Measurements from ENCODE around the gene FGD3. TPM values are rescaled to one million over a fixed set of nuclear protein-coding genes. Genes with fewer than 3 reads are reported as not detected.
A peak's percentile ranks its signal among the peaks of the same experiment; 100 is the strongest.

The FGD3 gene
- total and polyA plus RNA-seq, 2 of the 8 experiments (the other 6 are each of a cell fraction or from before 2014, with no cell fraction given), result 1.4 to 1.9 TPM

GRCh38 chr9:92950359-92950955 is 3.1 kb downstream of the FGD3 start:
- FAIRE-seq (no peak), DNase-seq (ENCODE audit: low read depth in 1 of 2, low spot score in 2 of 2) (no peak)
- Histone ChIP-seq H3K4ac (replicated peaks; ENCODE audit: insufficient read length, low read depth, low read length) (no peak overlapping the region), H3K18ac (ENCODE audit: extremely low read depth, low read length) (no peak overlapping the region), H4K8ac (ENCODE audit: extremely low read depth, insufficient read depth, low read length) (no peak overlapping the region), H3K23ac (ENCODE audit: insufficient read length) (no peak overlapping the region), H3K79me2 (ENCODE audit: control insufficient read depth in 1 of 2, insufficient read depth in 2 of 2, low read length in 2 of 2) (no peaks in the 10 kb centered on the region), H3K79me1 (ENCODE audit: low read depth, low read length) (no peaks in the 10 kb centered on the region), H3K9ac (replicated peaks in 1 of 4; ENCODE audit: extremely low read depth in 1 of 4, low read depth in 3 of 4, low read length in 3 of 4) (no peak overlapping the region), H2BK120ac (replicated peaks; ENCODE audit: low read depth, low read length) (no peak overlapping the region), H3K9me3 (ENCODE audit: insufficient read depth in 2 of 2, low read depth in 1 of 2, low read length in 1 of 2) (peaks cover 0 to 3% of the 10 kb centered on the region in 2 experiments; a peak in 2 of 4 replicates), H3K4me2 (ENCODE audit: insufficient read depth in 1 of 2, low read depth in 2 of 2, low read length in 2 of 2) (no peak overlapping the region), H2BK12ac (ENCODE audit: low read depth, low read length) (no peak overlapping the region), H2AK5ac (ENCODE audit: low read depth, low read length) (no peak overlapping the region), H4K5ac (ENCODE audit: insufficient read length, low read depth, low read length) (no peak overlapping the region), H3K4me1 (replicated peaks in 1 of 4; ENCODE audit: control insufficient read depth in 3 of 4, insufficient read depth in 4 of 4, low read length in 3 of 4) (peaks cover 0 to 7% (median 3%) of the 10 kb centered on the region in 4 experiments; a peak in 3 of 7 replicates), H4K20me1 (replicated peaks in 1 of 2; ENCODE audit: control insufficient read depth in 1 of 2, insufficient read depth in 2 of 2, low read length in 2 of 2) (peaks cover 0 to 2% of the 10 kb centered on the region in 2 experiments), H3K27ac (ENCODE audit: low read depth, low read length) (no peak overlapping the region), H3K56ac (replicated peaks; ENCODE audit: insufficient read length, low read depth, low read length) (no peak overlapping the region), H2AFZ (ENCODE audit: low read length) (no peak overlapping the region), H3K23me2 (ENCODE audit: low read depth, low read length) (peaks cover 10% of the 10 kb centered on the region; the same call in 1 of the 2 replicates), H3K4me3 (ENCODE audit: extremely low read depth in 1 of 4, insufficient read depth in 2 of 4, low read depth in 3 of 4, low read length in 4 of 4) (no peak overlapping the region), H2BK15ac (ENCODE audit: low read length) (no peak overlapping the region), H3K14ac (ENCODE audit: insufficient read length) (no peak overlapping the region), H2BK5ac (ENCODE audit: low read depth, low read length) (no peak overlapping the region), H4K91ac (replicated peaks; ENCODE audit: insufficient read length, low read length) (no peak overlapping the region), H3K36me3 (ENCODE audit: control insufficient read depth in 2 of 4, insufficient read depth in 4 of 4, low read length in 3 of 4) (no peaks in the 10 kb centered on the region), H3K27me3 (replicated peaks in 1 of 4; ENCODE audit: control insufficient read depth in 3 of 4, extremely low read depth in 1 of 4, insufficient read depth in 3 of 4, low read length in 3 of 4) (peaks cover 0 to 5% (median 0%) of the 10 kb centered on the region in 4 experiments; a peak in 1 of 7 replicates), H2BK20ac (ENCODE audit: low read length) (0 out of 2 replicates have a peak overlapping the region, but pooled peaks have one; percentile 3)
- ChIA-PET POLR2A (ENCODE audit: partially characterized antibody) (interaction anchor here (0.8 kb wide), 1 partner anchor 21 kb away, joined by 3 read pairs; no protein-coding TSS in a partner anchor), CTCF (ENCODE audit: partially characterized antibody) (interaction anchor here (0.6 to 1.0 kb wide), 2 partner anchors 53 to 1063 kb away, joined by 3 read pairs; no protein-coding TSS in a partner anchor)
- WGBS, 2 experiments (ENCODE audit: extremely low coverage in 1 of 2, insufficient coverage in 1 of 2, insufficient read length in 1 of 2, insufficient replicate concordance in 2 of 2, low coverage in 1 of 2, low lambda C conversion rate in 2 of 2, missing lambda C conversion rate in 1 of 2), result 93% methylated on average over 9 of the region's 11 CpGs; no CpG with 5 or more reads in 1 of the 2 experiments
- no peak for TF ChIP-seq SUZ12 (IDR thresholded peaks at IDR 0.05; ENCODE audit: low read length)
- no peak for TF ChIP-seq POLR2AphosphoS5 (IDR thresholded peaks at IDR 0.05; ENCODE audit: low read depth, low read length)
- TF ChIP-seq YY1 (IDR thresholded peaks at IDR 0.05; ENCODE audit: low read depth, low read length), result no peak
- no peak for TF ChIP-seq JUND (IDR thresholded peaks at IDR 0.05; ENCODE audit: low read length)
- no peak for TF ChIP-seq CREB1 (IDR thresholded peaks at IDR 0.05)
- TF ChIP-seq BCL11A (IDR thresholded peaks at IDR 0.05; ENCODE audit: low read depth in 2 of 2, low read length in 2 of 2), result no peak
- no peak for TF ChIP-seq NRF1 (IDR thresholded peaks at IDR 0.05; ENCODE audit: low read depth, low read length)
- no peak for TF ChIP-seq NANOG (IDR thresholded peaks at IDR 0.05; ENCODE audit: insufficient read depth, low read depth, low read length, poor library complexity, severe bottlenecking)
- TF ChIP-seq CBX5 (IDR thresholded peaks at IDR 0.05; ENCODE audit: low read depth, low read length), result no peak
- TF ChIP-seq CTCF (IDR thresholded peaks at IDR 0.05; ENCODE audit: control extremely low read depth in 1 of 3, insufficient read depth in 1 of 3, low read depth in 1 of 3, low read length in 3 of 3), result no peak
- TF ChIP-seq POU5F1 (IDR thresholded peaks at IDR 0.05; ENCODE audit: low read depth, low read length), result no peak

All from H1 (cell line).